Pancreas (tissue), 10 donors: ENCODE data around the gene FAM53A. TPM values are rescaled to one million over a fixed set of nuclear protein-coding genes. Genes with fewer than 3 reads are reported as not detected.

Experiments used
- ATAC-seq, 4 donors: fragments of 200-7000 bp; cut with Tn5 transposase; one replicate each; pipeline versions ENCODE4 v1.8.0 to v1.9.1; 2020; ENCODE audit warnings: mild to moderate bottlenecking in 4 of 4, moderate library complexity in 4 of 4
- DNase-seq, 6 donors: peaks; one replicate each; pipeline ENCODE4 v3.0.0-alpha.2; 2020
- FAIRE-seq: peaks from 2 replicates; lab custom pipeline; 2012; peaks lifted over from hg19 to GRCh38; lab: Jason Lieb, UNC
- H3K27ac ChIP-seq, 4 donors: fragments of 200-600 bp; sonication (generic); 1 replicate in 3 of 4; 2 replicates in 1 of 4; pipeline versions ENCODE4 v1.5.0 to v1.8.0; 2020
- H3K27me3 ChIP-seq, 4 donors: fragments of 200-600 bp; one replicate each; pipeline ENCODE4 v1.8.0; 2021
- H3K36me3 ChIP-seq, 3 donors: fragments of 200-600 bp; sonication (generic) in 1 of 3; one replicate each; pipeline versions ENCODE4 v1.5.0 to v1.8.0; 2020 to 2021
- H3K4me1 ChIP-seq, 3 donors: fragments of 200-600 bp; one replicate each; pipeline ENCODE4 v1.8.0; 2021
- H3K4me3 ChIP-seq, 4 donors: fragments of 200-600 bp; sonication (generic) in 2 of 4; one replicate each; pipeline versions ENCODE4 v1.5.0 to v1.8.0; 2020 to 2021
- H3K9me3 ChIP-seq, 4 donors: fragments of 200-600 bp; one replicate each; pipeline ENCODE4 v1.8.0; 2021
- CTCF ChIP-seq, 4 donors: fragments of 200-600 bp; sonication (generic) in 3 of 4; IDR thresholded peaks; one replicate each; pipeline versions ENCODE4 v1.5.0 to v1.8.0; 2021; ENCODE audit warnings: antibody characterized with exemption in 4 of 4
- WGBS, 2 donors: extraction: QIAGEN DNeasy Blood & Tissue Kit; methylation state at CpG; one replicate each; pipeline ENCODE4 v1.1.7; 2013; 5-methylcytosine and 5-hydroxymethylcytosine counted together
- intact Hi-C, 3 donors: fragments of 100-400 bp; cut with DNase I; formaldehyde crosslinking; loops; one replicate each; pipeline versions ENCODE4 v1.11.1 to v1.14.2; 2022
- polyA plus RNA-seq, 2 donors: library from polyadenylated mRNA; stranded (reverse); fragments of 200-250 nt; gene quantifications; one replicate each; pipeline ENCODE4 v1.2.3, GENCODE V29; 2013
- total RNA-seq, 6 donors: library from RNA; stranded (reverse); fragmentation: NEBNext Ultra II Directional in 4 of 6; extraction: Animal tissue kit (Norgen Biotek cat#: 25700) in 4 of 6; gene quantifications; one replicate each; pipeline versions ENCODE4 v1.2.1 to v1.2.4, GENCODE V29; 2021 to 2023
- donor health status: healthy with polysubstance abuse.
- donor health status: DM: no; HTN: no; CAD: no; lungs with moderate emphysema.
- donor health status: DM: no; HTN: no; CAD: no.
- donor health status: control.
- donor health status: control.
- donor health status: Bipolar disorder and iron deficiency.
- donor health status: DM: yes; HTN: yes; CAD: no.
- donor health status: DM: no; HTN: no; CAD: no.
- donor health status: DM: no; HTN: no; CAD: no.
- donor health status: DM: yes; HTN: yes; CAD: no.

Gene FAM53A
- total and polyA plus RNA-seq, 8 donors, result 0.60 to 2.7 (median 1.3) TPM

- intact Hi-C loops, result no loop called here
- H3K27ac ChIP-seq, result no peak overlapping the region
- WGBS, 2 donors, result 96 to 97% methylated on average over 5 of the region's 5 CpGs
- H3K4me1 ChIP-seq, result no peaks in the 10 kb centered on the region
- ATAC-seq (no peak), FAIRE-seq (no peak), DNase-seq (no peak)
- TF ChIP-seq CTCF (IDR thresholded peaks at IDR 0.05), result no peak
- H3K36me3 ChIP-seq, result no peaks in the 10 kb centered on the region
- no peaks in the 10 kb centered on the region for H3K9me3 ChIP-seq
- no peak overlapping the region for H3K4me3 ChIP-seq
- no peaks in the 10 kb centered on the region for H3K27me3 ChIP-seq
Measured at GRCh38 chr4:1663549-1663948, 20.6 kb downstream of the FAM53A start.

GRCh38 chr4:1661695-1662094, 22.4 kb downstream of the FAM53A start:
- FAIRE-seq (no peak), ATAC-seq (no peak), DNase-seq (no peak)
- H3K36me3 ChIP-seq, result no peaks in the 10 kb centered on the region
- H3K4me3 ChIP-seq, result no peak overlapping the region
- no peaks in the 10 kb centered on the region for H3K9me3 ChIP-seq
- H3K4me1 ChIP-seq, result no peaks in the 10 kb centered on the region
- H3K27me3 ChIP-seq, result no peaks in the 10 kb centered on the region
- intact Hi-C loops, result no loop called here
- no peak for TF ChIP-seq CTCF (IDR thresholded peaks at IDR 0.05)
- WGBS, 2 donors, result 89 to 90% methylated on average over 14 of the region's 14 CpGs
- H3K27ac ChIP-seq, result no peak overlapping the region

- TF ChIP-seq CTCF (IDR thresholded peaks at IDR 0.05), result no peak
- no peaks in the 10 kb centered on the region for H3K36me3 ChIP-seq
- no peak for ATAC-seq
- DNase-seq, result no peak
- no peaks in the 10 kb centered on the region for H3K4me1 ChIP-seq
- H3K9me3 ChIP-seq, result no peaks in the 10 kb centered on the region
- H3K27me3 ChIP-seq, result no peaks in the 10 kb centered on the region
- no peak overlapping the region for H3K4me3 ChIP-seq
- no peak for FAIRE-seq
- WGBS, 2 donors, result 64 to 72% methylated on average over 25 of the region's 25 CpGs
- H3K27ac ChIP-seq, result no peak overlapping the region
- intact Hi-C loops, result no loop called here
Measured at GRCh38 chr4:1660948-1661677, 23.0 kb downstream of the FAM53A start.

GRCh38 chr4:1659104-1660043, 24.7 kb downstream of the FAM53A start:
- Histone ChIP-seq H3K36me3 (no peaks in the 10 kb centered on the region), H3K27me3 (no peaks in the 10 kb centered on the region), H3K27ac (no peak overlapping the region), H3K4me1 (no peaks in the 10 kb centered on the region), H3K9me3 (no peaks in the 10 kb centered on the region), H3K4me3 (no peak overlapping the region)
- whole genome bisulfite sequencing, 2 donors, result 92 to 93% methylated on average over 39 of the region's 39 CpGs
- DNase-seq, result no peak
- TF ChIP-seq CTCF (IDR thresholded peaks at IDR 0.05), result no peak
- no peak for FAIRE-seq
- no peak for ATAC-seq
- intact Hi-C loops, result no loop called here
